ENCODE results near the gene TNIK. TPM values are rescaled to one million over a fixed set of nuclear protein-coding genes. Genes with fewer than 3 reads are reported as not detected.
"Not testable (repeated sequence)": the region's sequence is repeated elsewhere in the genome, so short reads cannot be mapped to it uniquely, and the experiment has no call there.

Gene TNIK
- total RNA-seq, 2 donors from 2014 or later, result 96.4 to 98.9 TPM

GRCh38 chr3:171249245-171249644 lies 211.0 kb downstream of the TNIK start:
- no peak overlapping the region for H3K27ac Mint-ChIP-seq
- H3K4me1 Mint-ChIP-seq, result peaks cover 34% of the 10 kb centered on the region
- H3K27me3 Mint-ChIP-seq, result no peaks in the 10 kb centered on the region
- peaks cover 1% of the 10 kb centered on the region for H3K36me3 Mint-ChIP-seq (ENCODE audit: low read depth)
- no peak for ATAC-seq
- H3K4me3 Mint-ChIP-seq, result no peak overlapping the region
- H3K9me3 ChIP-seq (ENCODE audit: control insufficient read depth, low read length, poor library complexity, severe bottlenecking), result no peaks in the 10 kb centered on the region
- no peak for DNase-seq

- ATAC-seq (peak; percentile 52), DNase-seq (no peak)
- Mint-ChIP-seq H3K4me3 (no peak overlapping the region), H3K36me3 (ENCODE audit: low read depth) (no peaks in the 10 kb centered on the region), H3K4me1 (peaks cover 29% of the 10 kb centered on the region), H3K27me3 (no peaks in the 10 kb centered on the region), H3K27ac (no peak overlapping the region)
- no peaks in the 10 kb centered on the region for H3K9me3 ChIP-seq (ENCODE audit: control insufficient read depth, low read length, poor library complexity, severe bottlenecking)
Observed at GRCh38 chr3:171248426-171249111, 211.6 kb downstream of the TNIK start.

GRCh38 chr3:171245796-171246765 lies 214.1 kb downstream of the TNIK start:
- no peaks in the 10 kb centered on the region for H3K27me3 Mint-ChIP-seq
- peaks cover 11% of the 10 kb centered on the region for H3K4me1 Mint-ChIP-seq
- DNase-seq, result no peak
- H3K4me3 Mint-ChIP-seq, result no peak overlapping the region
- no peak overlapping the region for H3K27ac Mint-ChIP-seq
- peak; percentile 43 for ATAC-seq
- no peaks in the 10 kb centered on the region for H3K9me3 ChIP-seq (ENCODE audit: control insufficient read depth, low read length, poor library complexity, severe bottlenecking)
- no peaks in the 10 kb centered on the region for H3K36me3 Mint-ChIP-seq (ENCODE audit: low read depth)

- ATAC-seq (no peak), DNase-seq (no peak)
- peaks cover 3% of the 10 kb centered on the region for H3K4me1 Mint-ChIP-seq
- no peak overlapping the region for H3K4me3 Mint-ChIP-seq
- H3K36me3 Mint-ChIP-seq (ENCODE audit: low read depth), result no peaks in the 10 kb centered on the region
- no peaks in the 10 kb centered on the region for H3K27me3 Mint-ChIP-seq
- H3K27ac Mint-ChIP-seq, result no peak overlapping the region
- H3K9me3 ChIP-seq (ENCODE audit: control insufficient read depth, low read length, poor library complexity, severe bottlenecking), result no peaks in the 10 kb centered on the region
Observed at GRCh38 chr3:171242951-171243350, 217.3 kb downstream of the TNIK start.

- H3K4me3 Mint-ChIP-seq, result no peak overlapping the region
- no peaks in the 10 kb centered on the region for H3K9me3 ChIP-seq (ENCODE audit: control insufficient read depth, low read length, poor library complexity, severe bottlenecking)
- H3K4me1 Mint-ChIP-seq, result peaks cover 6% of the 10 kb centered on the region
- DNase-seq (no peak), ATAC-seq (no peak)
- H3K27ac Mint-ChIP-seq, result no peak overlapping the region
- no peaks in the 10 kb centered on the region for H3K27me3 Mint-ChIP-seq
- no peaks in the 10 kb centered on the region for H3K36me3 Mint-ChIP-seq (ENCODE audit: low read depth)
Observed at GRCh38 chr3:171242170-171242569, 218.0 kb downstream of the TNIK start.

- not testable (repeated sequence) for H3K4me1 Mint-ChIP-seq; H3K9me3 ChIP-seq (ENCODE audit: control insufficient read depth, low read length, poor library complexity, severe bottlenecking); H3K36me3 Mint-ChIP-seq (ENCODE audit: low read depth); H3K27ac Mint-ChIP-seq; H3K4me3 Mint-ChIP-seq; ATAC-seq; H3K27me3 Mint-ChIP-seq; DNase-seq
Observed at GRCh38 chr3:171241655-171242054, 218.6 kb downstream of the TNIK start.

GRCh38 chr3:171240504-171240835 lies 219.7 kb downstream of the TNIK start:
- ATAC-seq (no peak), DNase-seq (no peak)
- peaks cover 11% of the 10 kb centered on the region for H3K4me1 Mint-ChIP-seq
- no peak overlapping the region for H3K4me3 Mint-ChIP-seq
- H3K27ac Mint-ChIP-seq, result peak overlapping the region; percentile 42
- H3K36me3 Mint-ChIP-seq (ENCODE audit: low read depth), result no peaks in the 10 kb centered on the region
- no peaks in the 10 kb centered on the region for H3K9me3 ChIP-seq (ENCODE audit: control insufficient read depth, low read length, poor library complexity, severe bottlenecking)
- no peaks in the 10 kb centered on the region for H3K27me3 Mint-ChIP-seq

GRCh38 chr3:171239757-171240503 lies 220.3 kb downstream of the TNIK start:
- ATAC-seq, result no peak
- H3K4me3 Mint-ChIP-seq, result no peak overlapping the region
- no peak for DNase-seq
- H3K9me3 ChIP-seq (ENCODE audit: control insufficient read depth, low read length, poor library complexity, severe bottlenecking), result no peaks in the 10 kb centered on the region
- peaks cover 11% of the 10 kb centered on the region for H3K4me1 Mint-ChIP-seq
- H3K27ac Mint-ChIP-seq, result peak overlapping the region; percentile 42
- no peaks in the 10 kb centered on the region for H3K36me3 Mint-ChIP-seq (ENCODE audit: low read depth)
- H3K27me3 Mint-ChIP-seq, result no peaks in the 10 kb centered on the region

GRCh38 chr3:171237009-171237385 lies 223.2 kb downstream of the TNIK start:
- H3K27me3 Mint-ChIP-seq, result no peaks in the 10 kb centered on the region
- no peaks in the 10 kb centered on the region for H3K9me3 ChIP-seq (ENCODE audit: control insufficient read depth, low read length, poor library complexity, severe bottlenecking)
- DNase-seq (no peak), ATAC-seq (no peak)
- H3K4me1 Mint-ChIP-seq, result peaks cover 25% of the 10 kb centered on the region
- H3K4me3 Mint-ChIP-seq, result no peak overlapping the region
- no peaks in the 10 kb centered on the region for H3K36me3 Mint-ChIP-seq (ENCODE audit: low read depth)
- no peak overlapping the region for H3K27ac Mint-ChIP-seq

- no peaks in the 10 kb centered on the region for H3K9me3 ChIP-seq (ENCODE audit: control insufficient read depth, low read length, poor library complexity, severe bottlenecking)
- no peaks in the 10 kb centered on the region for H3K27me3 Mint-ChIP-seq
- peak overlapping the region; percentile 3 for H3K27ac Mint-ChIP-seq
- no peak overlapping the region for H3K4me3 Mint-ChIP-seq
- peaks cover 26% of the 10 kb centered on the region for H3K4me1 Mint-ChIP-seq
- no peaks in the 10 kb centered on the region for H3K36me3 Mint-ChIP-seq (ENCODE audit: low read depth)
- no peak for DNase-seq
- no peak for ATAC-seq
Observed at GRCh38 chr3:171236265-171237008, 223.8 kb downstream of the TNIK start.

- ATAC-seq (no peak), DNase-seq (no peak)
- no peaks in the 10 kb centered on the region for H3K9me3 ChIP-seq (ENCODE audit: control insufficient read depth, low read length, poor library complexity, severe bottlenecking)
- H3K27me3 Mint-ChIP-seq, result no peaks in the 10 kb centered on the region
- H3K27ac Mint-ChIP-seq, result no peak overlapping the region
- H3K36me3 Mint-ChIP-seq (ENCODE audit: low read depth), result no peaks in the 10 kb centered on the region
- peaks cover 32% of the 10 kb centered on the region for H3K4me1 Mint-ChIP-seq
- H3K4me3 Mint-ChIP-seq, result no peak overlapping the region
Observed at GRCh38 chr3:171234298-171235010, 225.8 kb downstream of the TNIK start.

- no peak for ATAC-seq
- Mint-ChIP-seq H3K36me3 (ENCODE audit: low read depth) (no peaks in the 10 kb centered on the region), H3K4me3 (no peak overlapping the region), H3K4me1 (peaks cover 31% of the 10 kb centered on the region), H3K27ac (no peak overlapping the region), H3K27me3 (no peaks in the 10 kb centered on the region)
- H3K9me3 ChIP-seq (ENCODE audit: control insufficient read depth, low read length, poor library complexity, severe bottlenecking), result no peaks in the 10 kb centered on the region
- no peak for DNase-seq
Observed at GRCh38 chr3:171231361-171231760, 228.8 kb downstream of the TNIK start.

Measured in T-helper 17 cell (primary cell).